HL-60/S4 treated with retinoic acid at 250 ng/mL for 4 days and 3 days (cell line): ENCODE measurements around the gene CTIF.
"Not testable (repeated sequence)": the region's sequence is repeated elsewhere in the genome, so short reads cannot be mapped to it uniquely, and the experiment has no call there.

Source experiments
- in situ Hi-C: fragments of 300-500 bp; cut with MboI; formaldehyde crosslinking; loops from 2 replicates; pipeline ENCODE4 v1.7.0; 2022; ENCODE audit warnings: low sequenced_read_pairs

Gene CTIF

GRCh38 chr18:48805826-48806535 lies 267.1 kb downstream of the CTIF start:
- in situ Hi-C loops: no loop called here

GRCh38 chr18:48806551-48807261 lies 267.9 kb downstream of the CTIF start:
- in situ Hi-C loops: no loop called here

- in situ Hi-C loops: no loop called here
Measured at GRCh38 chr18:48808476-48808875, 269.6 kb downstream of the CTIF start.

GRCh38 chr18:48809365-48809764 lies 270.5 kb downstream of the CTIF start:
- in situ Hi-C loops: no loop called here

GRCh38 chr18:48810805-48811204 lies 272.0 kb downstream of the CTIF start:
- in situ Hi-C loops: no loop called here

GRCh38 chr18:48811401-48811800 lies 272.6 kb downstream of the CTIF start:
- in situ Hi-C loops: no loop called here

GRCh38 chr18:48811977-48812451 lies 273.2 kb downstream of the CTIF start:
- in situ Hi-C loops: not testable (repeated sequence)

GRCh38 chr18:48813321-48813720 lies 274.5 kb downstream of the CTIF start:
- in situ Hi-C loops: no loop called here

GRCh38 chr18:48813833-48814489 lies 275.1 kb downstream of the CTIF start:
- in situ Hi-C loops: no loop called here

GRCh38 chr18:48814490-48815178 lies 275.8 kb downstream of the CTIF start:
- in situ Hi-C loops: no loop called here

GRCh38 chr18:48815179-48815515 lies 276.3 kb downstream of the CTIF start:
- in situ Hi-C loops: no loop called here

- in situ Hi-C loops: no loop called here
Measured at GRCh38 chr18:48815581-48816324, 276.9 kb downstream of the CTIF start.

- in situ Hi-C loops: no loop called here
Measured at GRCh38 chr18:48816554-48816953, 277.7 kb downstream of the CTIF start.

- in situ Hi-C loops: no loop called here
Measured at GRCh38 chr18:48817021-48817461, 278.2 kb downstream of the CTIF start.

GRCh38 chr18:48818329-48819254 lies 279.8 kb downstream of the CTIF start:
- in situ Hi-C loops: no loop called here

GRCh38 chr18:48819276-48819675 lies 280.4 kb downstream of the CTIF start:
- in situ Hi-C loops: no loop called here

GRCh38 chr18:48819781-48820482 lies 281.1 kb downstream of the CTIF start:
- in situ Hi-C loops: no loop called here

- in situ Hi-C loops: no loop called here
Measured at GRCh38 chr18:48820483-48821250, 281.8 kb downstream of the CTIF start.
